H1 (cell line): Measurements from ENCODE around the gene CLDN6.

Experiments
- CREB1 ChIP-seq: IDR thresholded peaks from 2 replicates; pipeline ENCODE4 v1.6.1; 2012; ENCODE audit warnings: inconsistent platforms
- SIRT6 ChIP-seq: IDR thresholded peaks from one replicate; pipeline ENCODE4 v1.7.1; 2012; ENCODE audit warnings: low read length, inconsistent platforms

DNA sequence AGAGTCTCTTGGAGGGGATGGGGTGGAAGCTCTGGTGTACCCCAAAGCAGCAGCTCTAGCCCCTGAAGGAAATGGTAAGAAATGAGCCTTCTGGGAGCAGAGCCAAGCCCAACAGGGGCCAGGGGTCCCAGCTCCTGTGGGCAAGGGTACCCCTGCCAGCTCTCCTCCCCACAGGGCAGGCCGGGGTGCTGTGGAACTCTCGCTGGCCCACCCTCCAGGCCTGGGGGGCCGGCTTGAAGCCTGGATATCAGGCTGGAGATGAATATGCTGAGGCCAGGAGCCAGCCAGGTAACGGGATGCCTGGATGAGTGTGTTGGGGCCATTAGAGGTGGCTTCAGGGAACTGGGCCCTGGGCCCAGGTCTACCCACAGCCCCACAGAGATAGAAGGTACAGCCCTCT is 17.4 kb downstream of the CLDN6 start:
- TF ChIP-seq SIRT6: no peak
- no peak for TF ChIP-seq CREB1
